ENCODE measurements around the gene PFKP. TPM values are rescaled to one million over a fixed set of nuclear protein-coding genes. Genes with fewer than 3 reads are reported as not detected.

PFKP gene
- total RNA-seq, 1 donor from 2014 or later: 292 TPM

DNA sequence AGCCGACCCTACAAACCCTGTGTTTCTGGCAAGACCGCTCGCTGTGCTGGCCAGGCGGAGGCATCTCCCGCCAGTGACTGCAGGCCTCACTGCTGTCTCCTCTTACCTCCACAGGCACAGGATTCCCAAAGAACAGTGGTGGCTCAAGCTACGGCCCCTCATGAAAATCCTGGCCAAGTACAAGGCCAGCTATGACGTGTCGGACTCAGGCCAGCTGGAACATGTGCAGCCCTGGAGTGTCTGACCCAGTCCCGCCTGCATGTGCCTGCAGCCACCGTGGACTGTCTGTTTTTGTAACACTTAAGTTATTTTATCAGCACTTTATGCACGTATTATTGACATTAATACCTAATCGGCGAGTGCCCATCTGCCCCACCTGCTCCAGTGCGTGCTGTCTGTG, 69.0 kb downstream of the PFKP start:
- DNase-seq (ENCODE audit: low read depth): no peak

DNA sequence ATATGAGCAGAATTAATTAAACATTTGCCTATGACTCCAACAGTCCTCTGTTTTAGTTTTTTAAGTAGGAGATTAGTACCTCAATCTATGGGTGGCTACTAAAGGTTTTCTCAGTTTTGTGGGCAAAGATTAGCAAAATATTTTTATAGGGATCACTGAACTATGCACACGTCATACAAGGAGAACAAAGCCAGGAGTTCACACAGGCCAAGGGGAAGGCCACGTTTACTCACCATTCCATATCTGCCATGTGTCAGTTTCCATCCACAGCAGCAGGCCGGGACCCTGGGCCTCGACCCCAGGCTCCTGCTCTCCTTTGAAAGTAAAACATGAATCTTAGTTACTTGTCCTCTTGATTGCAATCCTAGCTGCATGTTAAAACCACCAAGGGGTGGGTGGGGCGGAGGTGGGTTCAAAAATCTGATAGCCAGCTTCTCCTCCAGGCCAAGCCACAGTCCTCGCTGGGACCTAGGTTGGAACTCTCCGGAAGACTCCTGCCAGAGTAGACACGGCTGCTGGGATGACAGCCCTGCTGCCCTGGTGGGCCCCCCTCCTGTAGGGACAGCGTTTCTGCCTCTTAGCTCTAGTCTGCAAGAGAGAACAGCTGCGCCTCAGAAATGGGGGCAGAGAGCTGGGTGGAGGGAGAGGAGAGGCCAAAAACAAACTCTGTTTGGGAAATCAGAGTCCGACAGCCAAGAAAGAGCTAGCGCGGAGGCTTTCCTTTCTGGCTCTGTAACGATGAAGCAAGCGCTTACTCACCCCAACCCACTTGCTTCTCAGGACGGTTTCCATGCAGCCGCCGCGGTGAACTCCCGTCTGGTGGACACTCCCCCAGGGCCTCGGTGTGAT, 69.6 kb downstream of the PFKP start:
- Histone ChIP-seq H3K36me3 (ENCODE audit: control insufficient read depth, insufficient read depth, low read length) (peaks cover 12% of the 10 kb centered on the region), H3K4me3 (ENCODE audit: low read depth, low read length) (no peak overlapping the region), H3K27me3 (ENCODE audit: control insufficient read depth, insufficient read depth, low read length) (no peaks in the 10 kb centered on the region)
- DNase-seq (ENCODE audit: low read depth): no peak
- TF ChIP-seq, protein P1, sequence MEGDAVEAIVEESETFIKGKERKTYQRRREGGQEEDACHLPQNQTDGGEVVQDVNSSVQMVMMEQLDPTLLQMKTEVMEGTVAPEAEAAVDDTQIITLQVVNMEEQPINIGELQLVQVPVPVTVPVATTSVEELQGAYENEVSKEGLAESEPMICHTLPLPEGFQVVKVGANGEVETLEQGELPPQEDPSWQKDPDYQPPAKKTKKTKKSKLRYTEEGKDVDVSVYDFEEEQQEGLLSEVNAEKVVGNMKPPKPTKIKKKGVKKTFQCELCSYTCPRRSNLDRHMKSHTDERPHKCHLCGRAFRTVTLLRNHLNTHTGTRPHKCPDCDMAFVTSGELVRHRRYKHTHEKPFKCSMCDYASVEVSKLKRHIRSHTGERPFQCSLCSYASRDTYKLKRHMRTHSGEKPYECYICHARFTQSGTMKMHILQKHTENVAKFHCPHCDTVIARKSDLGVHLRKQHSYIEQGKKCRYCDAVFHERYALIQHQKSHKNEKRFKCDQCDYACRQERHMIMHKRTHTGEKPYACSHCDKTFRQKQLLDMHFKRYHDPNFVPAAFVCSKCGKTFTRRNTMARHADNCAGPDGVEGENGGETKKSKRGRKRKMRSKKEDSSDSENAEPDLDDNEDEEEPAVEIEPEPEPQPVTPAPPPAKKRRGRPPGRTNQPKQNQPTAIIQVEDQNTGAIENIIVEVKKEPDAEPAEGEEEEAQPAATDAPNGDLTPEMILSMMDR (IDR thresholded peaks at IDR 0.05; ENCODE audit: insufficient read depth, low read length, poor library complexity, severe bottlenecking): no peak

More for the DNA sequence above, 69.0 kb downstream of the PFKP start:
- Histone ChIP-seq H3K36me3 (ENCODE audit: control insufficient read depth, insufficient read depth, low read length) (peaks cover 12% of the 10 kb centered on the region), H3K4me3 (ENCODE audit: low read depth, low read length) (no peak overlapping the region), H3K27me3 (ENCODE audit: control insufficient read depth, insufficient read depth, low read length) (no peaks in the 10 kb centered on the region)
- TF ChIP-seq, protein P1 (IDR thresholded peaks at IDR 0.05; ENCODE audit: insufficient read depth, low read length, poor library complexity, severe bottlenecking): no peak

DNA sequence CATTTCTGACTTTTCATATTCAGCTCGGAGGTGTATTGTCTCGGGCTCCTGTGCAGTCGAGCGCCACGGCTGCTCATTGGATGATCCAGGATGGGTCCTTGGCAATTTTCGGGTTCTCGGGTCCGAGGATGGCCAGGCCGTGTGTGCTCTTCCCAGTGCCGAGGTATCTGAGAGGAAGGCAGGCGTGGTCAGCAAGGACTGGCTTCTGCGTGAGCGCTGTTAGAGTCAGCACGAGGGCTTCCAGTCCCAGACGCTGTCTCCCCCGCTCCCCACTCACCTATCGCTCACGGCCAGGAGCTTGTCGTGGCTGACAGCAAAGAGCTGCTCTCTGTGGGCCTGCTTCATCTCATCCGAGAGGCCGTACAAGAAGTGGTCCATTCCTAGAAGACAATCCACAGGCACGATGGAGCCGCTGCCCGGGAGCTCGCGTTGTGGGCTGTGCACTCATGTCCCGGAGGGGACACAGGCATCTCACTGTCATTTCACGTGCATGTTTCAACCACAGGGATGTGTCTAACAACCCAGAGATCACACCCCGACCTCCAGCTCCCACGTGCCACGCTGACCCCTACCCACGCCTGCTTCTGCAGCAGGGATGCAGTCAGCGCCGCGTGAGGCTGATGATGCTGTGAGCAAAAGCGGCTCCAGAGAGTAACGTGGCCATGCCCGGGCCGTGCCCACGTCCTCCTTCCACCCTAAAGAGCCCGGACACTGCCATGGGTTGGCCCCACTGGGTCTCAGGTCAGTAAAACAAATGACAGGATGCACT, 70.8 kb downstream of the PFKP start:
- H3K27me3 ChIP-seq (ENCODE audit: control insufficient read depth, insufficient read depth, low read length): no peaks in the 10 kb centered on the region
- H3K4me3 ChIP-seq (ENCODE audit: low read depth, low read length): no peak overlapping the region
- peaks cover 12% of the 10 kb centered on the region for H3K36me3 ChIP-seq (ENCODE audit: control insufficient read depth, insufficient read depth, low read length)
- TF ChIP-seq, protein P1 (IDR thresholded peaks at IDR 0.05; ENCODE audit: insufficient read depth, low read length, poor library complexity, severe bottlenecking): no peak
- DNase-seq (ENCODE audit: low read depth): no peak

DNA sequence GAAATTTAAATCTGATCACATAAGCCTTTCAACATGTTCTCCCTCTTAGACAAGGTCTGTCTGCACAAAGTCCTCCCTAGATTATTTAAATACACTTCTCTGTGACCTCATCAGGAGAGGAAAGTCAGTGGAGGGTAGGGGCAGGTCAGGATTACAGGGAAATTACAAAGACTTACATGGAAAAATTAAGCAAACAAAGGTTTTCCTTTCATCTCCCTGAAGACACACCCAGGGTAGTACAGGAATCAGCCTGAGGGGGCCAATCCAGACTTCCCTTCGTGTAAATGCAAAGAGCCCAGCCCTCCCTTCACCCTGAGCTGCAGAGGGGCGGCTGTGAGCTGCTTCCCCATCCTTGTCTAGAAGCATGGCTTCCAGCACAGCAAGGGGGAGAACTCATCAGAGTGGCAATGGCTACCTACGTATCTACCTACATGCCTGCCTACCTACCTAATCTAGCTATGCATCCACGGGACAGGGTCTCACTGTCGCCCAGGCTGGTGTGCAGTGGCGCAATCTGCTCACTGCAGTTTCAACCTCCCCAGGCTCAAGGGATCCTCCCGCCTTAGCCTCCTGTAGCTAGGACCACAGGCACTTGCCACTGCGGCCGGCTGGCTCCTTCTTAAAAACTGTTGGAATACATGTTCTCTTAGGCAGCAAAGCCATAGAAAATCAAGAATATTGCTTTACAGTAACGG, 72.0 kb downstream of the PFKP start:
- Histone ChIP-seq H3K36me3 (ENCODE audit: control insufficient read depth, insufficient read depth, low read length) (peaks cover 12% of the 10 kb centered on the region), H3K4me3 (ENCODE audit: low read depth, low read length) (no peak overlapping the region), H3K27me3 (ENCODE audit: control insufficient read depth, insufficient read depth, low read length) (no peaks in the 10 kb centered on the region)
- TF ChIP-seq, protein P1 (IDR thresholded peaks at IDR 0.05; ENCODE audit: insufficient read depth, low read length, poor library complexity, severe bottlenecking): no peak
- no peak for DNase-seq (ENCODE audit: low read depth)

DNA sequence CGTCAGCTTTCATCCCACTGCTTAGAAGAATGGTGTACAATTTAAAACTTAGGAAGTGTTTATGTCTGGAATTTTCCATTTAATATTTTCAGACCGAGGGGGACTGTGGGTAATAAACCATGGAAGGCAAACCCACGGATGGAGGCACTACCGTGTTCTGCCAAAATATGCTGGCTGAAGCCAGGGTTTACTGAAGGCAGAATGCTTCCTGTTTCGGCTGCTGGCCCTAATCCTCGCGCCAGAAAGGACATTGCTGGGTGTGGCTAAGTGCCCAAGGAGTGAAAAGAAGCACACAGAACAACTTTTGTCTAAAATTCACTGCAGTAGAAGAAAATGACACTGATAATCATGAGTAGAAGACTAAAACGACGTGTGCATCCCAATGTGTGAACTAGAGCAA, 72.9 kb downstream of the PFKP start:
- no peak for DNase-seq (ENCODE audit: low read depth)
- TF ChIP-seq, protein P1 (IDR thresholded peaks at IDR 0.05; ENCODE audit: insufficient read depth, low read length, poor library complexity, severe bottlenecking): no peak
- Histone ChIP-seq H3K27me3 (ENCODE audit: control insufficient read depth, insufficient read depth, low read length) (no peaks in the 10 kb centered on the region), H3K36me3 (ENCODE audit: control insufficient read depth, insufficient read depth, low read length) (peaks cover 11% of the 10 kb centered on the region), H3K4me3 (ENCODE audit: low read depth, low read length) (no peak overlapping the region)

All from kidney epithelial cell (primary cell).